Neural progenitor cell (in vitro differentiated cells): ENCODE results near the gene BUB1B.

Experiments
- CTCF ChIP-seq: fragments of 200-600 bp; sonication (generic); IDR thresholded peaks from 2 replicates; pipeline ENCODE4 v1.5.1; 2017; ENCODE audit warnings: antibody characterized with exemption, mild to moderate bottlenecking
- EZH2 ChIP-seq: fragments of 200-600 bp; sonication (generic); IDR thresholded peaks from 2 replicates; pipeline ENCODE4 v1.6.1; 2017; ENCODE audit warnings: antibody characterized with exemption, mild to moderate bottlenecking, moderate library complexity

- TF ChIP-seq CTCF (no peak), EZH2 (no peak)
Observed at GRCh38 chr15:40161693-40162391, 973 bp downstream of the BUB1B start.
